Upper lobe of right lung (tissue), 1 donor: ENCODE measurements around the gene ASIC5. TPM values are rescaled to one million over a fixed set of nuclear protein-coding genes. Genes with fewer than 3 reads are reported as not detected.
"Not testable (repeated sequence)": the region's sequence is repeated elsewhere in the genome, so short reads cannot be mapped to it uniquely, and the experiment has no call there.

Source experiments
- ATAC-seq: fragments of 200-7000 bp; cut with Tn5 transposase; one replicate; pipeline ENCODE4 v1.9.1; 2020; ENCODE audit warnings: mild to moderate bottlenecking, moderate library complexity
- DNase-seq: peaks from one replicate; pipeline ENCODE4 v3.0.0-alpha.2; 2020
- H3K27ac ChIP-seq: fragments of 200-600 bp; one replicate; pipeline ENCODE4 v1.8.0; 2022
- H3K27me3 ChIP-seq: fragments of 200-600 bp; one replicate; pipeline ENCODE4 v1.8.0; 2022; ENCODE audit warnings: mild to moderate bottlenecking
- H3K36me3 ChIP-seq: fragments of 200-600 bp; one replicate; pipeline ENCODE4 v1.8.0; 2022
- H3K4me1 ChIP-seq: fragments of 200-600 bp; one replicate; pipeline ENCODE4 v1.8.0; 2022
- H3K4me3 ChIP-seq: fragments of 200-600 bp; one replicate; pipeline ENCODE4 v1.8.0; 2022; ENCODE audit warnings: mild to moderate bottlenecking
- H3K9me3 ChIP-seq: fragments of 200-600 bp; one replicate; pipeline ENCODE4 v1.8.0; 2022
- intact Hi-C: fragments of 100-400 bp; cut with DNase I; formaldehyde crosslinking; loops from one replicate; pipeline ENCODE4 v1.11.0; 2022
- total RNA-seq: library from RNA; stranded (reverse); fragmentation: NEBNext Ultra II Directional; extraction: Animal tissue kit (Norgen Biotek cat#: 25700); gene quantifications from one replicate; pipeline ENCODE4 v1.2.1, GENCODE V29; 2021
- TF ChIP-seq, protein P1 (sequence below): fragments of 200-600 bp; IDR thresholded peaks from one replicate; pipeline ENCODE4 v1.8.0; 2022; ENCODE audit warnings: antibody characterized with exemption
- donor health status: DM: no; HTN: yes; CAD: no; lungs with severe emphysema.

The ASIC5 gene
- total RNA-seq, 1 donor from 2014 or later, result not detected

DNA sequence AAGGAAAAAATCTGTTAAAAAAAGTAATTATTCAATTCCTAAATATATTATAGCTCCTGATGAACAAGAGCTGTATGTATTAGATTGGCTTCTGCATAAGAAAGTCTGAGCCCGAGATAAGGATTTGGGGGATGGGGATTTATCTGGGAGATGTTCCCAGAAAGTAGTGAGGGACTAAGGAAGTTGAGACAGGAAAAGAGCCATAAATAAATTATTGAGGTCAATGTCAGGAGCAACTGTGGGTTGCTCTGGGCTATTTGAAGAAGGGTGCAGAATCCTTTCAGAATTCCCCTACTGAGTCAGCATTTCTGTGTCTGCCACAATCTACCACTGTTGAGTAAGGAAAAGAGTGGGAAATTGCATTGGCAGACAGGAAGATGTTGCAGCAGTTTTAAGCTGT lies 34.3 kb upstream of the ASIC5 start:
- ATAC-seq (no peak), DNase-seq (no peak)
- H3K9me3 ChIP-seq, result no peaks in the 10 kb centered on the region
- no peak overlapping the region for H3K27ac ChIP-seq
- TF ChIP-seq, protein P1, sequence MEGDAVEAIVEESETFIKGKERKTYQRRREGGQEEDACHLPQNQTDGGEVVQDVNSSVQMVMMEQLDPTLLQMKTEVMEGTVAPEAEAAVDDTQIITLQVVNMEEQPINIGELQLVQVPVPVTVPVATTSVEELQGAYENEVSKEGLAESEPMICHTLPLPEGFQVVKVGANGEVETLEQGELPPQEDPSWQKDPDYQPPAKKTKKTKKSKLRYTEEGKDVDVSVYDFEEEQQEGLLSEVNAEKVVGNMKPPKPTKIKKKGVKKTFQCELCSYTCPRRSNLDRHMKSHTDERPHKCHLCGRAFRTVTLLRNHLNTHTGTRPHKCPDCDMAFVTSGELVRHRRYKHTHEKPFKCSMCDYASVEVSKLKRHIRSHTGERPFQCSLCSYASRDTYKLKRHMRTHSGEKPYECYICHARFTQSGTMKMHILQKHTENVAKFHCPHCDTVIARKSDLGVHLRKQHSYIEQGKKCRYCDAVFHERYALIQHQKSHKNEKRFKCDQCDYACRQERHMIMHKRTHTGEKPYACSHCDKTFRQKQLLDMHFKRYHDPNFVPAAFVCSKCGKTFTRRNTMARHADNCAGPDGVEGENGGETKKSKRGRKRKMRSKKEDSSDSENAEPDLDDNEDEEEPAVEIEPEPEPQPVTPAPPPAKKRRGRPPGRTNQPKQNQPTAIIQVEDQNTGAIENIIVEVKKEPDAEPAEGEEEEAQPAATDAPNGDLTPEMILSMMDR, result no peak
- H3K4me1 ChIP-seq, result no peaks in the 10 kb centered on the region
- no peaks in the 10 kb centered on the region for H3K27me3 ChIP-seq
- no peak overlapping the region for H3K4me3 ChIP-seq
- intact Hi-C loops, result no loop called here
- H3K36me3 ChIP-seq, result no peaks in the 10 kb centered on the region

DNA sequence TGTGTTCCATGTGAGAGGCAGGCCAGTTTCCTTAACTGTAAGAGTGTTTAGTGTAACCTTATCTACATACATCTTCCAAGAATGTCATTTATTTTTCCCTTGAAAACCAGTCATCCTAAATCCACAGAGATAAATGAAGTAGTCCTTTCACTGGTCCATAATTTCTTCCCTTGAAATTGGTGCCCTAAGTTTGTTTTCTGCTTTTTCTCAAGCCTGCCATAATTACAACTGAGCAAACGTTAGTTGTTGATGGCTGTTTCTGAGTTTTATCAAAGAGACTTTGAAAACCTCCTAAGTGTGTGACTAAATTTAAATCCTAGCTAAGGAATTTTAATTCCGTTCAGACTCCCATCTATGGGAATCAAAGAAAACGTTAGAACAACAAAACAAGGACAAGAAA lies 33.8 kb upstream of the ASIC5 start:
- TF ChIP-seq, protein P1, result no peak
- Histone ChIP-seq H3K27me3 (no peaks in the 10 kb centered on the region), H3K9me3 (no peaks in the 10 kb centered on the region), H3K4me1 (no peaks in the 10 kb centered on the region), H3K36me3 (no peaks in the 10 kb centered on the region), H3K27ac (no peak overlapping the region), H3K4me3 (no peak overlapping the region)
- no peak for DNase-seq
- intact Hi-C loops, result no loop called here
- ATAC-seq, result no peak

DNA sequence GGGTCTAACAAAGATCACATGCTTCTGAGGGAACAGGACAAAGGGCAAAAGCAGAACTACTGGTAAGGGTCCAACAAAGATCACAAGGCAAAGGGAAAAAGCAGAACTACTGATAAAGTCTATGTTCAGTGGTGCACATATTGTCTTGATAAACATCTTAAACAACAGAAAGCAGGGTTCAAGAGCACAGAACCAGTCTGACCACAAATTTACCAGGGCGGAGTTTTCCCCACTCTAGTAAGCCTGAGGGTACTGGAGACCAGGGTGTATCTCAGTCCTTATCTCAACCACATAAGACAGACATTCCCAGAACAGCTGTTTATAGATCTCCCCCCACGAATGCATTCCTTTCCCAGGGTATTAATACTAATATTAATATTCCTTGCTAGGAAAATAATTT lies 32.3 kb upstream of the ASIC5 start:
- ATAC-seq, H3K9me3 ChIP-seq, H3K4me1 ChIP-seq, H3K27ac ChIP-seq, DNase-seq, H3K27me3 ChIP-seq, H3K4me3 ChIP-seq, intact Hi-C loops, H3K36me3 ChIP-seq: not testable (repeated sequence)

DNA sequence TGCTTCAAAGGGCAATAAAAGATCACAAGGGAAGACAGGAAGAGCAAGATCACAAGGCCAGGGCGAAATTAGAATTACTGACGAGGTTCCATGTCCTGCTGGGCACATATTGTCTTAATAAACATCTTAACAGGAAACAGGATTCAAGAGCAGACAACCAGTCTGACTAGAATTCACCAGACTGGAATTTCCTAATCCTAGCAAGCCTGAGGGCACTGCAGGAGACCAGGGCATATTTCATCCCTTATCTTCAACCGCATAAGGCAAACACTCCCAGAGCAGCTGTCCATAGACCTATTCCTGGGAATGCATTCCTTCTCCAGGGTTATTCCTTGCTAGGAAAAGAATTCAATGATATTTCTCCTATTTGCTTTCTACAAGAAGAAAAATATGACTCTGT lies 25.0 kb upstream of the ASIC5 start:
- TF ChIP-seq, protein P1, result no peak
- Histone ChIP-seq H3K4me3 (no peak overlapping the region), H3K27ac (no peak overlapping the region), H3K4me1 (no peaks in the 10 kb centered on the region), H3K9me3 (no peaks in the 10 kb centered on the region), H3K27me3 (no peaks in the 10 kb centered on the region), H3K36me3 (no peaks in the 10 kb centered on the region)
- intact Hi-C loops, result no loop called here
- ATAC-seq (no peak), DNase-seq (no peak)

DNA sequence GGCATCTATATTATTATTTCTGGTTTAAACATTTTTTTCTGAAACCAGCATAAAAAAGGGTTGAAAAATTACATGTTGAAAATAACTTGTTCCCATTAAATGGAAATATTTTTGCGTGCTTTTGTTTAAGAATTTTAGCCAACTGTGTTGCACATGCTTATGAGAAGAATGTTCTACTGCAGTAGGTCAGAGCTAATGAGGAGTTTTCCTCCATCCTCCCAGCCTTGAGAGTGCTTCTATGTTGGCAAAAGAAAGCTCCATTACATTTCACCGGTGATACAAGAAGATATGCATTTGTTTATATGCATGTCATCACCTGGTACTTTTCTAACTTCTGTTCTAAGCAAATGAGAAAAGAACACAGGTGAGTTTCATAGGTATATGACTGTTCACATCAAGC lies 23.9 kb upstream of the ASIC5 start:
- H3K27me3 ChIP-seq, result no peaks in the 10 kb centered on the region
- DNase-seq, result no peak
- no peaks in the 10 kb centered on the region for H3K4me1 ChIP-seq
- H3K4me3 ChIP-seq, result no peak overlapping the region
- intact Hi-C loops, result no loop called here
- no peaks in the 10 kb centered on the region for H3K36me3 ChIP-seq
- no peak overlapping the region for H3K27ac ChIP-seq
- ATAC-seq, result no peak
- TF ChIP-seq, protein P1, result no peak
- H3K9me3 ChIP-seq, result no peaks in the 10 kb centered on the region

DNA sequence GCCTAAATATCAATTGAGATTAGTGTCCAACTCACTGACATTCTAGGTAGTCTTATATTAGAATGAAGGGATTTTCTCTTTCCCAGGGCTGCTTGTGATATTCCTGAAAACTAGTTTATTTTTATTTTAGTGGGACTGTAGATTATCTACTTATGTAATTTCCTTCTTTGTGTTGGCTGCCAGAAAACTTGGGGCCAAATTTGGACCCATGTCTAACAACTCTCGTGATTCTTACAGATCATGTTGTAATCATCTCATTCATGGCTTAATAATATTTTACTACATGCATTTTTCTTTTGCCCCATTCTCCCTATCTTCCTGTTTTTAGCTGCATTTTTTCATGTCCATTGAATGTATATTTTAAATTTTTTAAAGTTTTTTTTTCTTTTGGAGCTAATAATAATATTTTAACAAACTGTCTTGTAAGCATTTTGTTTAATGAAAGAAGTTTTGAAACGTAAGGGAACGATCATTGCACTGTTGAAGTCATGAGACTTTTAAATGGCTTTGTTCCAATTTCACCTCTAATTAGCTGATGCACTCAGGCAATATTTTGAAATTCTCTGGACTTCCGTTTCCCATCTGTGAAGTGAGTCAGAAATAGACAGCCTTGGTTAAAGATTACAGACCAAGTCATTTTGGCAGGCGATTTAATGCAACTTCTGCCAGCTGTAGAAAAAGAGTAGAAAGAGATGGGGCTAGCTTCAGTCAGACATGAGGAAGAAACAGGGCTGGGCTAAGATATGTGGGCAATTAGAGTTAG lies 23.1 kb upstream of the ASIC5 start:
- H3K4me1 ChIP-seq, result no peaks in the 10 kb centered on the region
- intact Hi-C loops, result no loop called here
- ATAC-seq (peak; percentile 81), DNase-seq (no peak)
- H3K27ac ChIP-seq, result no peak overlapping the region
- H3K9me3 ChIP-seq, result no peaks in the 10 kb centered on the region
- no peaks in the 10 kb centered on the region for H3K36me3 ChIP-seq
- H3K4me3 ChIP-seq, result no peak overlapping the region
- TF ChIP-seq, protein P1, result no peak
- H3K27me3 ChIP-seq, result no peaks in the 10 kb centered on the region
